CD14-positive monocyte (primary cell): ENCODE measurements around the gene BTBD3. TPM values are rescaled to one million over a fixed set of nuclear protein-coding genes. Genes with fewer than 3 reads are reported as not detected.

Experiments used
- DNase-seq, 3 donors: peaks; one replicate each; pipeline ENCODE4 v3.0.0-alpha.2; 2011 to 2022
- H2AFZ ChIP-seq: 2 replicates; pipeline ENCODE4 v1.6.0; 2012; ENCODE audit warnings: mild to moderate bottlenecking, low read depth, low read length, inconsistent platforms; ENCODE audit not compliant: insufficient read depth, poor library complexity, severe bottlenecking
- H3K27ac ChIP-seq, 2 donors: 1 replicate in 1 of 2; 2 replicates in 1 of 2; pipeline ENCODE4 v1.5.1; 2012 to 2013; ENCODE audit warnings: low read length in 2 of 2, control low read depth in 1 of 2, inconsistent platforms in 1 of 2, low read depth in 1 of 2, mild to moderate bottlenecking in 1 of 2
- H3K27me3 ChIP-seq, 2 donors: one replicate each; pipeline versions ENCODE4 v1.6.0 to v1.6.1; 2011 to 2013; ENCODE audit warnings: low read length in 2 of 2; ENCODE audit not compliant: control insufficient read depth in 2 of 2, insufficient read depth in 2 of 2
- H3K36me3 ChIP-seq, 2 donors: replicated peaks in 1 of 2; 1 replicate in 1 of 2; 2 replicates in 1 of 2; pipeline versions ENCODE4 v1.5.1 to v1.6.1; 2012 to 2013; ENCODE audit warnings: low read length in 2 of 2, control low read depth in 1 of 2, inconsistent platforms in 1 of 2, mild to moderate bottlenecking in 1 of 2; ENCODE audit not compliant: insufficient read depth in 2 of 2, control insufficient read depth in 1 of 2
- H3K4me1 ChIP-seq, 2 donors: 1 replicate in 1 of 2; 2 replicates in 1 of 2; pipeline versions ENCODE4 v1.5.1 to v1.6.1; 2012 to 2013; ENCODE audit warnings: low read length in 2 of 2, control low read depth in 1 of 2, inconsistent platforms in 1 of 2, mild to moderate bottlenecking in 1 of 2, moderate library complexity in 1 of 2; ENCODE audit not compliant: insufficient read depth in 2 of 2, control insufficient read depth in 1 of 2
- H3K4me2 ChIP-seq: replicated peaks from 2 replicates; pipeline ENCODE3; 2012; ENCODE audit warnings: low read length, moderate library complexity, mild to moderate bottlenecking; ENCODE audit not compliant: poor library complexity, severe bottlenecking; ENCODE audit errors: extremely low read depth
- H3K4me3 ChIP-seq, 3 experiments: fragments of 200-600 bp in 1 of 3; sonication (generic) in 1 of 3; replicated peaks in 1 of 3; 1 replicate in 2 of 3; 2 replicates in 1 of 3; pipeline ENCODE4 v1.5.1; 2011 to 2013; ENCODE audit warnings: low read length in 3 of 3, mild to moderate bottlenecking in 3 of 3, control low read depth in 2 of 3, low read depth in 2 of 3, inconsistent platforms in 1 of 3, moderate library complexity in 1 of 3
- H3K79me2 ChIP-seq: 2 replicates; pipeline ENCODE4 v1.6.0; 2012; ENCODE audit warnings: mild to moderate bottlenecking, control low read depth, inconsistent platforms, low read length, moderate library complexity; ENCODE audit not compliant: insufficient read depth
- H3K9ac ChIP-seq: 2 replicates; pipeline ENCODE4 v1.6.0; 2017; ENCODE audit warnings: low read length, mild to moderate bottlenecking; ENCODE audit not compliant: insufficient read depth, poor library complexity, severe bottlenecking
- H3K9me3 ChIP-seq, 2 donors: replicated peaks in 1 of 2; 1 replicate in 1 of 2; 2 replicates in 1 of 2; pipeline versions ENCODE4 v1.5.1 to v1.6.1; 2012 to 2013; ENCODE audit warnings: low read length in 2 of 2, control low read depth in 1 of 2; ENCODE audit not compliant: control insufficient read depth in 1 of 2, insufficient read depth in 1 of 2
- H4K20me1 ChIP-seq: 2 replicates; pipeline ENCODE4 v1.6.0; 2012; ENCODE audit warnings: mild to moderate bottlenecking, low read length, control low read depth, moderate library complexity; ENCODE audit not compliant: insufficient read depth
- H3K27ac Mint-ChIP-seq, 7 donors: one replicate each; pipeline ENCODE4 v1.8.0; 2020; ENCODE audit warnings: mild to moderate bottlenecking in 7 of 7, mixed read lengths in 7 of 7, moderate library complexity in 6 of 7, inconsistent platforms in 2 of 7
- H3K27me3 Mint-ChIP-seq, 3 donors: one replicate each; pipeline ENCODE4 v1.8.0; 2021 to 2022; ENCODE audit warnings: low read depth in 3 of 3, mild to moderate bottlenecking in 3 of 3, mixed read lengths in 3 of 3, moderate library complexity in 3 of 3, inconsistent platforms in 1 of 3
- H3K36me3 Mint-ChIP-seq, 2 donors: one replicate each; pipeline ENCODE4 v1.8.0; 2020; ENCODE audit warnings: mixed read lengths in 2 of 2, inconsistent platforms in 1 of 2, mild to moderate bottlenecking in 1 of 2
- H3K4me1 Mint-ChIP-seq: one replicate; pipeline ENCODE4 v1.8.0; 2020; ENCODE audit warnings: mild to moderate bottlenecking, mixed read lengths
- H3K4me3 Mint-ChIP-seq, 2 donors: one replicate each; pipeline ENCODE4 v1.8.0; 2020; ENCODE audit warnings: mild to moderate bottlenecking in 2 of 2, mixed read lengths in 2 of 2, moderate library complexity in 1 of 2
- H3K9me3 Mint-ChIP-seq, 7 donors: one replicate each; pipeline ENCODE4 v1.8.0; 2020 to 2022; ENCODE audit warnings: mixed read lengths in 7 of 7, mild to moderate bottlenecking in 6 of 7, moderate library complexity in 6 of 7, inconsistent platforms in 2 of 7
- WGBS: methylation state at CpG from one replicate; pipeline ENCODE4 v1.1.5; 2013; ENCODE audit warnings: missing lambda C conversion rate; ENCODE audit not compliant: insufficient coverage; 5-methylcytosine and 5-hydroxymethylcytosine counted together
- intact Hi-C, 2 donors: fragments of 100-400 bp; cut with micrococcal nuclease; formaldehyde crosslinking; loops; one replicate each; pipeline versions ENCODE4 v1.15.0 to v1.15.1; 2023
- polyA plus RNA-seq, 3 donors: library from polyadenylated mRNA; depleted of rRNA in 1 of 3; unstranded in 2 of 3; stranded (reverse) in 1 of 3; fragments of 300-500 nt in 2 of 3; fragments of >200 nt in 1 of 3; fragmentation: Illumina TruSeq in 2 of 3; gene quantifications; 1 replicate in 2 of 3; 2 replicates in 1 of 3; pipeline ENCODE4 v1.2.3, GENCODE V29; 2012 to 2021
- TF ChIP-seq, protein P1 (sequence below): fragments of 200-600 bp; IDR thresholded peaks from one replicate; pipeline ENCODE4 v1.8.0; 2022; ENCODE audit warnings: antibody characterized with exemption, mild to moderate bottlenecking

The BTBD3 gene
- polyA plus RNA-seq, 3 donors = 4.4 to 8.5 (median 5.5) TPM

DNA sequence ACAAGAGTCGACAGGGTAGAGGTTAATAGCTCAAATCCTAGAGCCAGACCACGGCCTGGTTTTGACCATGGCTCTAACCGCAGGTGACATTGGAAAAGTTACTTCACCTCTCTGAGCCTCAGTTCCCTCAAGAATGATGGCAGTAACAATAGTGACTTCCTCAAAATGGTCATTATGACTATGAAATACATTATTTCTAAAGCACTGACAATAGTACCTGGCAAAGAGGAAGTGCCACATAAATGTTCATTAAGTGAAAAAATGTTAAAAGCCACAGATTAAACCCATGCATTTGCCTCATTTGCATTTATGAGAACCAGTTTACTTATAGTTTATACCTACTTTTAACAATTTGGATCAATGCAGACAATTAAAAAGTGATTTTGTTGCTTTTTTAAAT lies 12.3 kb downstream of the BTBD3 start:
- H3K4me2 ChIP-seq = no peak overlapping the region
- H3K79me2 ChIP-seq = no peaks in the 10 kb centered on the region
- 100% methylated on average over 2 of the region's 3 CpGs for WGBS
- no peak for DNase-seq
- H3K27ac ChIP-seq = no peak overlapping the region
- H3K36me3 ChIP-seq = peaks cover 0 to 4% of the 10 kb centered on the region in 2 donors
- intact Hi-C loops = no loop called here
- no peaks in the 10 kb centered on the region for H4K20me1 ChIP-seq
- no peak overlapping the region for H3K4me3 ChIP-seq
- Mint-ChIP-seq H3K27me3 (peaks cover 0 to 1% (median 0%) of the 10 kb centered on the region in 3 donors), H3K9me3 (no peaks in the 10 kb centered on the region), H3K4me1 (no peaks in the 10 kb centered on the region), H3K36me3 (peaks cover 0 to 8% of the 10 kb centered on the region in 2 donors), H3K4me3 (no peak overlapping the region), H3K27ac (no peak overlapping the region)
- TF ChIP-seq, protein P1, sequence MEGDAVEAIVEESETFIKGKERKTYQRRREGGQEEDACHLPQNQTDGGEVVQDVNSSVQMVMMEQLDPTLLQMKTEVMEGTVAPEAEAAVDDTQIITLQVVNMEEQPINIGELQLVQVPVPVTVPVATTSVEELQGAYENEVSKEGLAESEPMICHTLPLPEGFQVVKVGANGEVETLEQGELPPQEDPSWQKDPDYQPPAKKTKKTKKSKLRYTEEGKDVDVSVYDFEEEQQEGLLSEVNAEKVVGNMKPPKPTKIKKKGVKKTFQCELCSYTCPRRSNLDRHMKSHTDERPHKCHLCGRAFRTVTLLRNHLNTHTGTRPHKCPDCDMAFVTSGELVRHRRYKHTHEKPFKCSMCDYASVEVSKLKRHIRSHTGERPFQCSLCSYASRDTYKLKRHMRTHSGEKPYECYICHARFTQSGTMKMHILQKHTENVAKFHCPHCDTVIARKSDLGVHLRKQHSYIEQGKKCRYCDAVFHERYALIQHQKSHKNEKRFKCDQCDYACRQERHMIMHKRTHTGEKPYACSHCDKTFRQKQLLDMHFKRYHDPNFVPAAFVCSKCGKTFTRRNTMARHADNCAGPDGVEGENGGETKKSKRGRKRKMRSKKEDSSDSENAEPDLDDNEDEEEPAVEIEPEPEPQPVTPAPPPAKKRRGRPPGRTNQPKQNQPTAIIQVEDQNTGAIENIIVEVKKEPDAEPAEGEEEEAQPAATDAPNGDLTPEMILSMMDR = no peak
- no peak overlapping the region for H3K9ac ChIP-seq
- no peaks in the 10 kb centered on the region for H3K4me1 ChIP-seq
- H3K27me3 ChIP-seq = no peaks in the 10 kb centered on the region
- no peak overlapping the region for H2AFZ ChIP-seq
- H3K9me3 ChIP-seq = no peaks in the 10 kb centered on the region

DNA sequence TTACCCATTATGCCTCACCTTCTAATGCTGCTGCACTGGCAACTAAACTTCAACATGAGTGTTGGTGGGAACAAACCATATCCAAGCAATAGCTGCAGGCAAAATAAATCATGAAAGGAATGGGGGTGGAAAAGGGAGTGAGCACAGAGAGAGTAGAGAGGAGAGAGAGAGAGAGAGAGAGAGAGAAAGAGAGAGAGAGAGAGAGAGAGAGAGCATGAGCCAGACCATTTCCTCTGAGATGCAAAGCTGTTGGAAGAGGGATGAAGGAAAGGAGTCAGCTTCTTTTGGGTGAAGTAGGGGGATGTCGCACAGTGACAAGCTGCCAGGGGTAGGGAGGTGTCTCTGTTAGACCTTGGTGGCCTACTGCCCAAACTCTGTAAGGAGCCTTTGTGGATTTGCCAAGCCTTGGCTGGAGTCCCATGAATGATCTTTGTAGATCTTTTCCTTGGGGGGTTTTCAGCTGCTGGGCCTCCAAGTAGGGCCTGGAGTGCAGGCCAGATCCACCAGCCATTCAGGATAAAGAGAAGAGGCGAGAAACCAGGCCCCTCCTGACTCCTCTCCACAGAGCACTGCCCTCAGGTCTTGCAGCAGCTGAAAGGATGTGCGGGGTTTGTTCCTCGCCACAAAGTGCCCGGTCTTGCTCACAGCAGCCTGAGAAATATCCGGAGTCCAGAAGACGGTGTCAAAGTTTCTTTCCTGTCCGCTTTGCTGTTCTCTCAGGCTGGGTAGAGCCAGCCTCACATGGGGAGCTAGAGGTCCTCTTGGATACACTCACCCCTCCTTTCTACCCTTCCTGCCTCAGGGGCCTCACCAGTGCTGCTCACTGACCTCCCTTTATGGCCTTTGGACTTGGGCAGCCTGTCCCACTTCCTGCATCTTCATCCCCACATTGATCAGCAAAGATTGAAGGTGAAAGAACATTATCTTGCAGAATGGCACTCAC lies 17.8 kb downstream of the BTBD3 start:
- H3K9me3 ChIP-seq = no peaks in the 10 kb centered on the region
- intact Hi-C loops = no loop called here
- no peaks in the 10 kb centered on the region for H3K36me3 ChIP-seq
- H3K9ac ChIP-seq = no peak overlapping the region
- no peak overlapping the region for H3K4me3 ChIP-seq
- peaks cover 0 to 1% (median 0%) of the 10 kb centered on the region in 3 donors for H3K27me3 Mint-ChIP-seq
- no peaks in the 10 kb centered on the region for H3K27me3 ChIP-seq
- H3K27ac Mint-ChIP-seq = no peak overlapping the region
- no peaks in the 10 kb centered on the region for H3K79me2 ChIP-seq
- no peaks in the 10 kb centered on the region for H3K4me1 Mint-ChIP-seq
- H3K4me3 Mint-ChIP-seq = no peak overlapping the region
- no peak for DNase-seq
- H3K4me1 ChIP-seq = no peaks in the 10 kb centered on the region
- H3K36me3 Mint-ChIP-seq = no peaks in the 10 kb centered on the region
- no peak overlapping the region for H2AFZ ChIP-seq
- H3K9me3 Mint-ChIP-seq = peaks cover 0 to 3% (median 0%) of the 10 kb centered on the region in 7 donors
- WGBS = 57% methylated on average over 7 of the region's 8 CpGs
- no peak overlapping the region for H3K4me2 ChIP-seq
- TF ChIP-seq, protein P1 = no peak
- no peak overlapping the region for H3K27ac ChIP-seq
- no peaks in the 10 kb centered on the region for H4K20me1 ChIP-seq
